Measurements from ENCODE around the gene ZMIZ2. TPM values are rescaled to one million over a fixed set of nuclear protein-coding genes. Genes with fewer than 3 reads are reported as not detected.

The ZMIZ2 gene
- total and polyA plus RNA-seq, 2 experiments from 2014 or later = 15.5 to 46.1 TPM

DNA sequence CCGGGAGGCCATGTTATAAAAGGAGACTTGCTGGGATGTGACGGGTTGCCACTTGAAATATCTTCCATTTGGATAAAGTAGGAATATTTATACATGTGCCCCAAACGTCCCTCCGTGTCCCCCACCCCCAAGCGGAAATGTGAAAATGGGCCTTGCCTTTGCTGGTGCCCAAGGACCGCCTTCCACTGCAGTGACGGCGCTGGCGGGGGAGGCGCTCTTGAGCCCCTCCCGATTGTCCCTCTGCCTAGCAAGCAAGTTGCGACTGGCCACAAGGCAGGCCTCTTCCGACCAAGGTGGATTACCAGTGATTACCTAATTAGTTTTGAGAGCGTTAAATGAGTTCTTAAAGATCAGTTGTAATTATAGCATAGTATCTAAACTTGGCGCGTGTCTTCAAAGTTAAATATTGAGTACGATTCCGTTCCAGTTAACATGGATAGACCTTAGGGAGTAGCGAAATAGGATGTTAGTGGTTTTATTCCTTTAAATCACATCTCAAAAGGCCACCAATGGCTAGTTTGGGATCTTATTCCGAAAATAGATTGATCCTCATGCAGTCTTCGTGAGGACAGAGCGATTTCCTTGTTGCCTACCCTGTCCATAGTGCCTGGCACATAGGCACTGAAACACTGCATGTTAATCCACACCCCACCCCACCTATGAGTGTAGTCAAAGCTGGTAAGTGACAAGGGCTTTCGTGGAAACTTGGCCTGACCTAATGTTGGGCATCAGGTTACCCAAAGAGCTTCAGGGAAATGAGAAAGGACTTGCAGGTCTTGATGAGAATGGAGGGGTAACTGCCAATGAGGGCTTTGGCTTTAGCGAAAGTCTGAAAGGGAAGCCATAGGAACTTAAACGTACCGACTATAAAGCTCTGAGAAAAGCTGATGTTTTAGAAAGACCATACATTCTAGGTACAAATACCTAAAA lies 48.9 kb downstream of the ZMIZ2 start:
- DNase-seq (ENCODE audit: low spot score) = peak; percentile 82
- ATAC-seq = peak; percentile 58
- H3K9me3 Mint-ChIP-seq = peaks cover 3% of the 10 kb centered on the region; the same call in 2 of the 3 replicates
- TF ChIP-seq EZH2 (IDR thresholded peaks at IDR 0.05; ENCODE audit: low read depth, unreplicated experiment) = no peak
- no peak for TF ChIP-seq EZH2phosphoT487 (IDR thresholded peaks at IDR 0.05; ENCODE audit: unreplicated experiment)
- TF ChIP-seq ZNF114 (CRISPR knock-in tag; IDR thresholded peaks at IDR 0.05) = no peak
- no peak for TF ChIP-seq NANOG (IDR thresholded peaks at IDR 0.05; ENCODE audit: borderline replicate concordance)
- TF ChIP-seq, protein P1, sequence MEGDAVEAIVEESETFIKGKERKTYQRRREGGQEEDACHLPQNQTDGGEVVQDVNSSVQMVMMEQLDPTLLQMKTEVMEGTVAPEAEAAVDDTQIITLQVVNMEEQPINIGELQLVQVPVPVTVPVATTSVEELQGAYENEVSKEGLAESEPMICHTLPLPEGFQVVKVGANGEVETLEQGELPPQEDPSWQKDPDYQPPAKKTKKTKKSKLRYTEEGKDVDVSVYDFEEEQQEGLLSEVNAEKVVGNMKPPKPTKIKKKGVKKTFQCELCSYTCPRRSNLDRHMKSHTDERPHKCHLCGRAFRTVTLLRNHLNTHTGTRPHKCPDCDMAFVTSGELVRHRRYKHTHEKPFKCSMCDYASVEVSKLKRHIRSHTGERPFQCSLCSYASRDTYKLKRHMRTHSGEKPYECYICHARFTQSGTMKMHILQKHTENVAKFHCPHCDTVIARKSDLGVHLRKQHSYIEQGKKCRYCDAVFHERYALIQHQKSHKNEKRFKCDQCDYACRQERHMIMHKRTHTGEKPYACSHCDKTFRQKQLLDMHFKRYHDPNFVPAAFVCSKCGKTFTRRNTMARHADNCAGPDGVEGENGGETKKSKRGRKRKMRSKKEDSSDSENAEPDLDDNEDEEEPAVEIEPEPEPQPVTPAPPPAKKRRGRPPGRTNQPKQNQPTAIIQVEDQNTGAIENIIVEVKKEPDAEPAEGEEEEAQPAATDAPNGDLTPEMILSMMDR (conservative IDR thresholded peaks at IDR 0.05; ENCODE audit: low read depth in 2 of 2) = peak; percentile 44 to 62
- TF ChIP-seq, protein P2, sequence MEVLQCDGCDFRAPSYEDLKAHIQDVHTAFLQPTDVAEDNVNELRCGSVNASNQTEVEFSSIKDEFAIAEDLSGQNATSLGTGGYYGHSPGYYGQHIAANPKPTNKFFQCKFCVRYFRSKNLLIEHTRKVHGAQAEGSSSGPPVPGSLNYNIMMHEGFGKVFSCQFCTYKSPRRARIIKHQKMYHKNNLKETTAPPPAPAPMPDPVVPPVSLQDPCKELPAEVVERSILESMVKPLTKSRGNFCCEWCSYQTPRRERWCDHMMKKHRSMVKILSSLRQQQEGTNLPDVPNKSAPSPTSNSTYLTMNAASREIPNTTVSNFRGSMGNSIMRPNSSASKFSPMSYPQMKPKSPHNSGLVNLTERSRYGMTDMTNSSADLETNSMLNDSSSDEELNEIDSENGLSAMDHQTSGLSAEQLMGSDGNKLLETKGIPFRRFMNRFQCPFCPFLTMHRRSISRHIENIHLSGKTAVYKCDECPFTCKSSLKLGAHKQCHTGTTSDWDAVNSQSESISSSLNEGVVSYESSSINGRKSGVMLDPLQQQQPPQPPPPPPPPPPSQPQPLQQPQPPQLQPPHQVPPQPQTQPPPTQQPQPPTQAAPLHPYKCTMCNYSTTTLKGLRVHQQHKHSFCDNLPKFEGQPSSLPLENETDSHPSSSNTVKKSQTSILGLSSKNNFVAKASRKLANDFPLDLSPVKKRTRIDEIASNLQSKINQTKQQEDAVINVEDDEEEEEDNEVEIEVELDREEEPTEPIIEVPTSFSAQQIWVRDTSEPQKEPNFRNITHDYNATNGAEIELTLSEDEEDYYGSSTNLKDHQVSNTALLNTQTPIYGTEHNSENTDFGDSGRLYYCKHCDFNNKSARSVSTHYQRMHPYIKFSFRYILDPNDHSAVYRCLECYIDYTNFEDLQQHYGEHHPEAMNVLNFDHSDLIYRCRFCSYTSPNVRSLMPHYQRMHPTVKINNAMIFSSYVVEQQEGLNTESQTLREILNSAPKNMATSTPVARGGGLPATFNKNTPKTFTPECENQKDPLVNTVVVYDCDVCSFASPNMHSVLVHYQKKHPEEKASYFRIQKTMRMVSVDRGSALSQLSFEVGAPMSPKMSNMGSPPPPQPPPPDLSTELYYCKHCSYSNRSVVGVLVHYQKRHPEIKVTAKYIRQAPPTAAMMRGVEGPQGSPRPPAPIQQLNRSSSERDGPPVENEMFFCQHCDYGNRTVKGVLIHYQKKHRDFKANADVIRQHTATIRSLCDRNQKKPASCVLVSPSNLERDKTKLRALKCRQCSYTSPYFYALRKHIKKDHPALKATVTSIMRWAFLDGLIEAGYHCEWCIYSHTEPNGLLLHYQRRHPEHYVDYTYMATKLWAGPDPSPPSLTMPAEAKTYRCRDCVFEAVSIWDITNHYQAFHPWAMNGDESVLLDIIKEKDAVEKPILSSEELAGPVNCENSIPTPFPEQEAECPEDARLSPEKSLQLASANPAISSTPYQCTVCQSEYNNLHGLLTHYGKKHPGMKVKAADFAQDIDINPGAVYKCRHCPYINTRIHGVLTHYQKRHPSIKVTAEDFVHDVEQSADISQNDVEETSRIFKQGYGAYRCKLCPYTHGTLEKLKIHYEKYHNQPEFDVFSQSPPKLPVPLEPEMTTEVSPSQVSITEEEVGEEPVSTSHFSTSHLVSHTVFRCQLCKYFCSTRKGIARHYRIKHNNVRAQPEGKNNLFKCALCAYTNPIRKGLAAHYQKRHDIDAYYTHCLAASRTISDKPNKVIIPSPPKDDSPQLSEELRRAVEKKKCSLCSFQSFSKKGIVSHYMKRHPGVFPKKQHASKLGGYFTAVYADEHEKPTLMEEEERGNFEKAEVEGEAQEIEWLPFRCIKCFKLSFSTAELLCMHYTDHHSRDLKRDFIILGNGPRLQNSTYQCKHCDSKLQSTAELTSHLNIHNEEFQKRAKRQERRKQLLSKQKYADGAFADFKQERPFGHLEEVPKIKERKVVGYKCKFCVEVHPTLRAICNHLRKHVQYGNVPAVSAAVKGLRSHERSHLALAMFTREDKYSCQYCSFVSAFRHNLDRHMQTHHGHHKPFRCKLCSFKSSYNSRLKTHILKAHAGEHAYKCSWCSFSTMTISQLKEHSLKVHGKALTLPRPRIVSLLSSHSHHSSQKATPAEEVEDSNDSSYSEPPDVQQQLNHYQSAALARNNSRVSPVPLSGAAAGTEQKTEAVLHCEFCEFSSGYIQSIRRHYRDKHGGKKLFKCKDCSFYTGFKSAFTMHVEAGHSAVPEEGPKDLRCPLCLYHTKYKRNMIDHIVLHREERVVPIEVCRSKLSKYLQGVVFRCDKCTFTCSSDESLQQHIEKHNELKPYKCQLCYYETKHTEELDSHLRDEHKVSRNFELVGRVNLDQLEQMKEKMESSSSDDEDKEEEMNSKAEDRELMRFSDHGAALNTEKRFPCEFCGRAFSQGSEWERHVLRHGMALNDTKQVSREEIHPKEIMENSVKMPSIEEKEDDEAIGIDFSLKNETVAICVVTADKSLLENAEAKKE (CRISPR knock-in tag; IDR thresholded peaks at IDR 0.05) = no peak
- TF ChIP-seq, protein P3, sequence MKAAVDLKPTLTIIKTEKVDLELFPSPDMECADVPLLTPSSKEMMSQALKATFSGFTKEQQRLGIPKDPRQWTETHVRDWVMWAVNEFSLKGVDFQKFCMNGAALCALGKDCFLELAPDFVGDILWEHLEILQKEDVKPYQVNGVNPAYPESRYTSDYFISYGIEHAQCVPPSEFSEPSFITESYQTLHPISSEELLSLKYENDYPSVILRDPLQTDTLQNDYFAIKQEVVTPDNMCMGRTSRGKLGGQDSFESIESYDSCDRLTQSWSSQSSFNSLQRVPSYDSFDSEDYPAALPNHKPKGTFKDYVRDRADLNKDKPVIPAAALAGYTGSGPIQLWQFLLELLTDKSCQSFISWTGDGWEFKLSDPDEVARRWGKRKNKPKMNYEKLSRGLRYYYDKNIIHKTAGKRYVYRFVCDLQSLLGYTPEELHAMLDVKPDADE (IDR thresholded peaks at IDR 0.05) = 0 out of 2 replicates have a peak, but pooled peaks have one; percentile 11
- no peak for TF ChIP-seq STAT1 (IDR thresholded peaks at IDR 0.05; ENCODE audit: unreplicated experiment)
- peak; percentile 59; the same call in 1 of the 2 replicates for TF ChIP-seq CREB1 (CRISPR knock-in tag; IDR thresholded peaks at IDR 0.05; ENCODE audit: low read depth)
- TF ChIP-seq, protein P4, sequence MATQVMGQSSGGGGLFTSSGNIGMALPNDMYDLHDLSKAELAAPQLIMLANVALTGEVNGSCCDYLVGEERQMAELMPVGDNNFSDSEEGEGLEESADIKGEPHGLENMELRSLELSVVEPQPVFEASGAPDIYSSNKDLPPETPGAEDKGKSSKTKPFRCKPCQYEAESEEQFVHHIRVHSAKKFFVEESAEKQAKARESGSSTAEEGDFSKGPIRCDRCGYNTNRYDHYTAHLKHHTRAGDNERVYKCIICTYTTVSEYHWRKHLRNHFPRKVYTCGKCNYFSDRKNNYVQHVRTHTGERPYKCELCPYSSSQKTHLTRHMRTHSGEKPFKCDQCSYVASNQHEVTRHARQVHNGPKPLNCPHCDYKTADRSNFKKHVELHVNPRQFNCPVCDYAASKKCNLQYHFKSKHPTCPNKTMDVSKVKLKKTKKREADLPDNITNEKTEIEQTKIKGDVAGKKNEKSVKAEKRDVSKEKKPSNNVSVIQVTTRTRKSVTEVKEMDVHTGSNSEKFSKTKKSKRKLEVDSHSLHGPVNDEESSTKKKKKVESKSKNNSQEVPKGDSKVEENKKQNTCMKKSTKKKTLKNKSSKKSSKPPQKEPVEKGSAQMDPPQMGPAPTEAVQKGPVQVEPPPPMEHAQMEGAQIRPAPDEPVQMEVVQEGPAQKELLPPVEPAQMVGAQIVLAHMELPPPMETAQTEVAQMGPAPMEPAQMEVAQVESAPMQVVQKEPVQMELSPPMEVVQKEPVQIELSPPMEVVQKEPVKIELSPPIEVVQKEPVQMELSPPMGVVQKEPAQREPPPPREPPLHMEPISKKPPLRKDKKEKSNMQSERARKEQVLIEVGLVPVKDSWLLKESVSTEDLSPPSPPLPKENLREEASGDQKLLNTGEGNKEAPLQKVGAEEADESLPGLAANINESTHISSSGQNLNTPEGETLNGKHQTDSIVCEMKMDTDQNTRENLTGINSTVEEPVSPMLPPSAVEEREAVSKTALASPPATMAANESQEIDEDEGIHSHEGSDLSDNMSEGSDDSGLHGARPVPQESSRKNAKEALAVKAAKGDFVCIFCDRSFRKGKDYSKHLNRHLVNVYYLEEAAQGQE (IDR thresholded peaks at IDR 0.05; ENCODE audit: unreplicated experiment) = no peak
- TF ChIP-seq POLR2AphosphoS5 (IDR thresholded peaks at IDR 0.05; ENCODE audit: low read depth) = peak; percentile 49
- no peak for TF ChIP-seq JUNB (IDR thresholded peaks at IDR 0.05; ENCODE audit: unreplicated experiment)
- TF ChIP-seq ZNF331 (CRISPR knock-in tag; IDR thresholded peaks at IDR 0.05; ENCODE audit: low read depth) = no peak
- Histone ChIP-seq H3K4me1 (ENCODE audit: insufficient read depth) (peaks cover 14% of the 10 kb centered on the region), H2AFZ (no peak overlapping the region), H3K4me2 (peak overlapping the region; percentile 99), H3K4me3 (peak overlapping the region; percentile 85), H3K36me3 (ENCODE audit: insufficient read depth) (peaks cover 49% of the 10 kb centered on the region), H3K27ac (ENCODE audit: low read depth) (peak overlapping the region; percentile 100), H3F3A (replicated peaks; ENCODE audit: low read depth) (peaks cover 51% of the 10 kb centered on the region), H4K20me1 (replicated peaks; ENCODE audit: insufficient read depth) (peaks cover 47% of the 10 kb centered on the region), H3K9me2 (ENCODE audit: insufficient read depth) (no peaks in the 10 kb centered on the region), H3K27me3 (ENCODE audit: insufficient read depth) (no peaks in the 10 kb centered on the region), H3K79me2 (replicated peaks; ENCODE audit: insufficient read depth) (peaks cover 58% of the 10 kb centered on the region)
- peak overlapping the region; percentile 99 for H3K27ac Mint-ChIP-seq
- H3K4me1 Mint-ChIP-seq = peaks cover 17% of the 10 kb centered on the region; the same call in 2 of the 3 replicates
- peaks cover 28% of the 10 kb centered on the region for H3K27me3 Mint-ChIP-seq (ENCODE audit: insufficient read depth, low read depth, poor library complexity)
- peak overlapping the region; percentile 95 for H3K4me3 Mint-ChIP-seq
- peaks cover 57% of the 10 kb centered on the region for H3K36me3 Mint-ChIP-seq (ENCODE audit: low read depth)

All from GM23338 (cell line).